ENCODE results near the gene DYNC1I1.

DYNC1I1 gene

GRCh38 chr7:96033009-96033598 lies 260.8 kb downstream of the DYNC1I1 start:
- DNase-seq: no peak

GRCh38 chr7:96034940-96035727 lies 262.8 kb downstream of the DYNC1I1 start:
- DNase-seq: no peak

DNA sequence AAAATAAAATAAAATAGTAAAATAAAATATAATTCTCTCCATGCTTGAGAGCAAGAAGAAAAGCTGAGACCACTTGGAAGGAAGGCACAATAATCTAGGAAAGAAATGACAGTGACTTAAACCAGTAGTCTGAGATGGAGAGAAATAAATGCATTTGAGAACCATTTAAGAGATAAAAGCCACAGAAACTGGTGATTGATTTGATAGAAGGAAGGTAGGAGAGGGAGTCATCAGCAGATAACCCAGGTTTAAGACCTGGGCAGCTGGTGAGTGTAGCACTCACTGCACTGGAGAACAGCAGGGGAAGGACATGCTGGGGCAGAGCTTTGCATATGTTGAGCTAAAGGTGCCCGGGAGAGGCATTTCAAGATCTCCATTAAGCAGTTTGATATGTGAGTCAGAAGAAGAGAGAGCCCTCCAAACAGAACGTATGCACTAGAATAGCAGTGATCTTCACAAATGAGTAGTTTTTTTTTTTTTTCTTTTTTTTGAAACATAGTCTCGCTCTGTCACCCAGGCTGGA lies 268.0 kb downstream of the DYNC1I1 start:
- DNase-seq: no peak

- no peak for DNase-seq
Observed at GRCh38 chr7:96041171-96041570, 268.8 kb downstream of the DYNC1I1 start.

DNA sequence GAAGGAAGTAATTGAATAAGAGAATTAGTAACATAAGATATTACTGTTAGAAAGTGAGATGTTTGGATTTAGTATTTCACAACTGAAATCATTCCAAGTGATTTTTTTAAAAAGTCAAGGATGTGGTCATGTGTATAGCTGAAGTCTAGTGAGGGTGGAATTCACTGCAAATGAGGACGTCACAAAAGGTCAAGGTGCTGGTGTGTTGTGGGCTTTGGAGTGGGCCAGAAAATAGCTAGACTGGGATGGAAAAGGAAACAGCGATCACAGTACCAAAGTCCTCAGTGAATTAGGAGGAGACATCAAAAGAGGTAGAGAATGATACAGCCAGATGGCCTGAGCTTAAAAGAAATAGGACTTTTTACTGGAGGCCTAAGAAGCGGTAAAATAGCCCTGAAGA lies 272.8 kb downstream of the DYNC1I1 start:
- DNase-seq: no peak

DNA sequence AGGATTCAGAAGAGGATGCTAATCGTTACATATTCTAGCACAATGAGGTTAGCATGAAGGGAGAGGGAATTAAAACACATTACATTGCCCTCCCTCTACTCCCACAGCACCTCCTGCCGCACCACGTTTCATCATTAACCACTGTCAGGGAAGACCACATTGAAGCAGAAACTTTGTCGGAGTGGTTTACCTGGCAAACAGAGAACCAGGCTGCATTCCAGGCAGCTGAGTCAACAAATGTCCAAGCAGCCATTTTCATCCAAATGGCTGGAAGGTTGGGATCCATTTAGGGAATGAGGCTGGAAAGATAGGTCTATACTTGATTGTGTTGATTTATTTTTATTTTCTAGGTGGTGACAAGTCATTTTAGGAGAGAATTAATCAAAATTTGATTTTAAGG lies 273.6 kb downstream of the DYNC1I1 start:
- no peak for DNase-seq

DNA sequence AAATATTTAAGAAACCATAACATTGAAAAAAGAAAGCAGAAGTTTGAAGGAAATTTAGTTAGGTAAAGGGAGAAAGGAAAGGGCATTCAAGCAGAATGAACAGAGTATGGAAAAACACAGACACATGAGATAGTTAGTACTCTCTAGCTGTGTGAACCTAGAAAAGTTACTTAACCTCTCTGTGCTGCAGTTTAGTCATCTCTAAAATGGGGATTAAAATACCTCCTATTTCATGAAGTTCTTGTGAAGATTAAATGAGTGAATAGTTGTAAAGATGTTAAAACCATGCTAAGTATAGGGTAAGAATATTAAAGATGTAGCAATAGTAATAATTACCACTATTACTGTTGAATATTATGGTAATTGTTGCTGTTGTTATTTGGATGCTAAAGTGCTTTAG lies 279.9 kb downstream of the DYNC1I1 start:
- DNase-seq: no peak

- DNase-seq: no peak
Observed at GRCh38 chr7:96052860-96053470, 280.6 kb downstream of the DYNC1I1 start.

- DNase-seq: no peak
Observed at GRCh38 chr7:96055717-96056116, 283.4 kb downstream of the DYNC1I1 start.

DNA sequence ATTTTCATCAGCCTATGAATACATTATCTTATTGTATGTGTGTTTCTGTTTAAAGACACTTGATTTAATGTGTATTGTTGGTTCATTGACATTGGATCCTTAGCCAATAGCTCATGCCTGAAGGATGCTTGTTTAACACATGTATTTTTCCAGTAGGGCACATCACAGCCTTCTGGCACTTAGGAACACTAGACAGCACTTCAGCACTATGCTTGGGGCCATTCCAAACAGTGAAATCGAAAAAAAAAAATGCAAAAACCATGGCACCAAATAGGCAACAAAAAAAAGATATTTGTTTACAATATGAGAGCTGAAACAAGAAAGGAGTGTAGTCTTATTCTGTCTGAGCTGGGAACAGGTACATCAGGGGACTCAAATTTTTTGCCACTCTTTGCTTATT lies 286.7 kb downstream of the DYNC1I1 start:
- DNase-seq: no peak

DNA sequence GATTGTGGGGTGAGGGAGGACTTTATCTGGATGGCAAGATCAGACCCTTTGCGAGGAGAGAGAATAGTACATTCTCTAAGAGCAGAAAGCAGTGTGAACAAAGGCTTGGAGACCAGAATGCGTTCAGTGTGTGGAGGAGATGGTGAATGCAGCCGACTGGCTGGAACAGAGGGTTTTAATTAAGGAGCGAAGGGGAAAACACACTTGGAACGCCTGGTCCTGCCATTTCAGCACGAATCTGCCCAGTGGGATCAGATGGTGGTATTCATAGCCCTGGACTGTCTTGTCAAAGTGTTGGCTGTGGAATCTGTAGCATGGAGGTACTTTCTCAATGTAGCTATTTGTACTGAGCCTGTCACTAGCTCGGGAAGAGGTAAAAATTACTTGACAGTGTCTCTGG lies 288.7 kb downstream of the DYNC1I1 start:
- DNase-seq: no peak

- no peak for DNase-seq
Observed at GRCh38 chr7:96061844-96062243, 289.5 kb downstream of the DYNC1I1 start.

DNA sequence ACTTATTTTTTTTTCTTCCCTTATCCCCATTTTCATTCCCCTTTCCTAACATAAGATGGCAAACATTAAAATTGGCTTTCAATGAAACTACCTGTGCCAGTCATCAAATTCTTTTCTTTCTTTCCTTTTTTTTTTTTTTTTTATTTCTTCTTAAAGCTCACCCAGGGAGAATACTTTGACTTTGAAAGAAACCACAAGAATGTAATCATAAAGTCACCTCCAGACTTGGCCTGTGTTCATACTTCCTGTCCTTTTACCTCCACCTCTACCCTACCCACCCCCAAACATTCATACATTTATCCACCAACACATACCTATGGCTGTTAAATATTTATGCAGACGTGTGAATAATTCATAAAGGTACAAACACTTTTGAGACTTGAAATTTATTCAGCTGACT lies 295.0 kb downstream of the DYNC1I1 start:
- DNase-seq: no peak

GRCh38 chr7:96069401-96069800 lies 297.0 kb downstream of the DYNC1I1 start:
- no peak for DNase-seq

DNA sequence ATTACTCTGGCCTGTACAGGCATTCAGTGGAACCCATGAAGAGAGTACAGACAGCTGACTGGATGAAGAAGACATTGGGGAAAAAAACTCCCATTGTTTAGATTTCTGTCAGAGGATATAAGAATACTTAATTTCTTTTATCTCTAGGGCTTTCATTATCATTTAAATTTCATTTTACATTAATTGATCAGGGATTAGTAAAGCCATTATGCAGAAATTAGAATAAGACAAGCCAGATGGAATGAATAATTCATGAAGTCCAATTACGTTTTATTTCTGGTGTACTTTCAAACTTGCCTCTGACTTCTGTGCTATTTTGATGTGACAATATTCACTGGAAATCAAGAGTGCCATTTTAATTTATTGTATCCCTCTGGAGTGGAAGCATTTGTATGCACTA lies 302.5 kb downstream of the DYNC1I1 start:
- DNase-seq: no peak

- DNase-seq: no peak
Observed at GRCh38 chr7:96075510-96076349, 303.4 kb downstream of the DYNC1I1 start.

DNA sequence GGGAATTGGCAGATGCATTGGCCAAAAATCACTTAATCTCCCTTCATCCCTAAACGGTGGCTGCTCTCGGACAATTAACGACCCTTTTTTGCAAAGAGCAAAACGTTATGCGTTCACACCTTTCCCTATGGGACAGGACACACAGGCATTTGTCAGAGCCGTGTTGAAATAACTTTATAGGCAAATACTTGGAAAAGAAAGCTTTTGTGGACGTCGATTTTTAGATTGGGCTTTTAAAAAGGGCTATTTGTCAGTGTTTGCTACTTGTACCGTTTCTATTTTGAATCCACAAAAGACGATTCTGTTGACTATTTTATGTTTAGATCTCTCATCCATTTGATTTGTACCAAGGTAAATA lies 304.0 kb downstream of the DYNC1I1 start:
- DNase-seq: no peak

DNA sequence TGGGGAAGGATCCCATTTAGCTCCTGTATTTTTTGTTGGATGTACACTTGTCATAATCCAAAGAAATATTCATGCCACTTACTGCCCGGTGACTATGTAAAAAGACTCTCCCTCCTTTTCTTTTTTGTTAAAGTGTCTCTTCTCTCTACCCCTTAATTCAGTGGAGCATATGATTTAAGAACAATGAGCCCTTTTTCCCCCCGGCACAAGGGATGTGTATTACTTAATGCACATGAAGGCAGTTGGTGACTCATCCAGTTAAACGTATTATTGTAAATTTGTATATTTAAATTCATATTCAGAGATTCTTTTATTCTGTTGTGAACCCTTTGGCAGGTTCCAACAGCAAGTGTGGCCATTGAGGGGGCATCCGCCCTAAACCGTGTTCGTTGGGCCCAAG lies 307.7 kb downstream of the DYNC1I1 start:
- no peak for DNase-seq

DNA sequence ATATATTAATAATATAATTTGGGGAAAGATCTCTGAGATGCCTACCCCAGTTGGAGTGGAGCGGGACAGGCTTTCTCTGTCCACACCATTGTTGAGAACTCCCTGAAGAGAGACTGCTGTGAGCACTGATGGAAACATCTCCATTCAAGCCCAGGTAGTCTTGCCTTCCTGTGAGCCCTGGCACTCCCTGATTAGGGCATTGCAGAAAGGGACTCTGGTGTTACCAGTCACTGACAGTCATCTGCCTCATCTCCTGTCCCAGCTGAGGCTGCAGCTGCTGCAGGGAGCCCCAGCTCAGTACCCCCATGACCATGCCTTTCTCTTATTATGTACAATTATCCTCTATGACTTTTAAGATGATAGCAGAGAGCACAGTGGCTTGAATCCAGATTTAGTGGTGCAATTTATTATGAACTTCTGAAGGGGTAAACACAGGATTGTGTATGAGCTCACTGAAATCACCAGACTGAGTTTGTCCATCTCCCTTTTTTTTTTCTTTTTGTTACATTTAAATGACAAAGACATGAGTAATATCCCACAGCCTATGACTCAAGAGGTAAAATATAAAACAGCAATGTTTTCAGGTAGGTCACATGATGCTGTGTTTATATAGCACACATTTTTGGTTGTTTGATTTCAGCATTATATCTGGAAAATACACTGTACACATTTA lies 312.7 kb downstream of the DYNC1I1 start:
- DNase-seq: no peak

- no peak for DNase-seq
Observed at GRCh38 chr7:96085953-96086352, 313.6 kb downstream of the DYNC1I1 start.

- no peak for DNase-seq
Observed at GRCh38 chr7:96088579-96088978, 316.2 kb downstream of the DYNC1I1 start.

GRCh38 chr7:96089511-96089910 lies 317.2 kb downstream of the DYNC1I1 start:
- DNase-seq: no peak

DNA sequence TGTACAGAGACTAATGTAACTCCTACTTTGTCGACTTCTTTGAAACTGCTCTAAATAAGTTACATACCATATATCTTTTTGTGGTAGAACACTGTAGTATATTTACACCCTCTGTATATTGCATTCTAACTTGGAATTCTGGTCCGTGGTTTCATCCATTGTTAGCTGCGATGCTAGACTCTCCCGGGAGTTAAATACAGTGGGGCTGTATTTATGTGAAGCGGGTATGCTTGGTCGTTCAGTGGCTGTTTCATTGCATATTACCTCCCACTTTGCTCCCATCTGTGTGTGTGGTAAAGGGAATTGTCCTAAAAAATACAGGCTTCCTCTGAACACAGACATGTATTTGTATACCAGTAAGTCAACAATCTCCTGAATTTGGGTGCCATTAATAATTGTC lies 318.4 kb downstream of the DYNC1I1 start:
- no peak for DNase-seq

Data from GF-D8 (cell line).